H9 (cell line): ENCODE data around the gene FHOD3. TPM values are rescaled to one million over a fixed set of nuclear protein-coding genes. Genes with fewer than 3 reads are reported as not detected.

ENCODE experiments used
- DNase-seq: peaks from one replicate; pipeline ENCODE4 v3.0.0-alpha.2; 2017
- H2AFZ ChIP-seq: one replicate; pipeline ENCODE4 v1.6.1; 2013; ENCODE audit warnings: mild to moderate bottlenecking, low read length, control low read depth, moderate library complexity
- H2AK5ac ChIP-seq: 2 replicates; pipeline ENCODE4 v1.6.1; 2013; ENCODE audit warnings: low read length, control low read depth, mixed read lengths; ENCODE audit not compliant: insufficient read length
- H2BK120ac ChIP-seq: one replicate; pipeline ENCODE4 v1.6.1; 2013; ENCODE audit warnings: low read depth, mild to moderate bottlenecking, low read length, control low read depth, inconsistent platforms; ENCODE audit not compliant: poor library complexity, severe bottlenecking
- H2BK12ac ChIP-seq: 2 replicates; pipeline ENCODE4 v1.6.1; 2013; ENCODE audit warnings: low read length, control low read depth, mixed read lengths, low read depth; ENCODE audit not compliant: insufficient read length
- H2BK15ac ChIP-seq: 2 replicates; pipeline ENCODE4 v1.6.1; 2013; ENCODE audit warnings: low read depth, low read length, control low read depth
- H2BK20ac ChIP-seq: one replicate; pipeline ENCODE4 v1.6.1; 2013; ENCODE audit warnings: low read depth, mild to moderate bottlenecking, low read length, control low read depth, inconsistent platforms; ENCODE audit not compliant: poor library complexity, severe bottlenecking
- H2BK5ac ChIP-seq: 2 replicates; pipeline ENCODE4 v1.6.1; 2013; ENCODE audit warnings: low read length, control low read depth, mixed read lengths; ENCODE audit not compliant: insufficient read length
- H3K14ac ChIP-seq: 2 replicates; pipeline ENCODE4 v1.6.1; 2013; ENCODE audit warnings: low read length, control low read depth; ENCODE audit not compliant: insufficient read depth
- H3K18ac ChIP-seq: 2 replicates; pipeline ENCODE4 v1.6.1; 2013; ENCODE audit warnings: low read depth, mild to moderate bottlenecking, mixed read lengths, low read length, control low read depth; ENCODE audit not compliant: insufficient read length
- H3K23ac ChIP-seq: 2 replicates; pipeline ENCODE4 v1.6.1; 2013; ENCODE audit warnings: low read length, control low read depth, mixed read lengths, low read depth; ENCODE audit not compliant: insufficient read length
- H3K23me2 ChIP-seq: 2 replicates; pipeline ENCODE4 v1.6.1; 2013; ENCODE audit warnings: low read depth, mild to moderate bottlenecking, mixed read lengths, low read length, control low read depth; ENCODE audit not compliant: insufficient read length, poor library complexity, severe bottlenecking
- H3K27ac ChIP-seq: 2 replicates; pipeline ENCODE4 v1.5.1; 2013; ENCODE audit warnings: low read length, control low read depth, mixed read lengths, low read depth; ENCODE audit not compliant: insufficient read length
- H3K27me3 ChIP-seq: 2 replicates; pipeline ENCODE4 v1.6.1; 2013; ENCODE audit warnings: low read length, control low read depth, inconsistent platforms; ENCODE audit not compliant: insufficient read depth
- H3K4ac ChIP-seq: 2 replicates; pipeline ENCODE4 v1.6.1; 2013; ENCODE audit warnings: low read depth, mild to moderate bottlenecking, control low read depth, inconsistent platforms, low read length, moderate library complexity
- H3K4me1 ChIP-seq: 2 replicates; pipeline ENCODE4 v1.6.1; 2013; ENCODE audit warnings: low read length, control low read depth, inconsistent platforms; ENCODE audit not compliant: insufficient read depth
- H3K4me2 ChIP-seq: 2 replicates; pipeline ENCODE4 v1.6.1; 2013; ENCODE audit warnings: low read length, control low read depth, mixed read lengths; ENCODE audit not compliant: insufficient read length, insufficient read depth
- H3K56ac ChIP-seq: 2 replicates; pipeline ENCODE4 v1.6.1; 2013; ENCODE audit warnings: low read depth, mild to moderate bottlenecking, mixed read lengths, low read length, control low read depth; ENCODE audit not compliant: insufficient read length
- H3K79me1 ChIP-seq: 2 replicates; pipeline ENCODE4 v1.6.1; 2013; ENCODE audit warnings: low read depth, mild to moderate bottlenecking, moderate library complexity, low read length, control low read depth, inconsistent platforms; ENCODE audit not compliant: insufficient read depth, poor library complexity, severe bottlenecking
- H3K79me2 ChIP-seq: 2 replicates; pipeline ENCODE4 v1.6.1; 2013; ENCODE audit warnings: low read length, control low read depth, inconsistent platforms; ENCODE audit not compliant: insufficient read depth
- H3K9ac ChIP-seq: 2 replicates; pipeline ENCODE4 v1.6.1; 2013; ENCODE audit warnings: low read length, control low read depth, mixed read lengths; ENCODE audit not compliant: insufficient read length; ENCODE audit errors: extremely low read depth
- H3K9me3 ChIP-seq: one replicate; pipeline ENCODE4 v1.6.1; 2013; ENCODE audit warnings: low read depth, low read length, inconsistent platforms; ENCODE audit not compliant: control insufficient read depth
- H3T11ph ChIP-seq: one replicate; pipeline ENCODE4 v1.6.1; 2013; ENCODE audit warnings: mild to moderate bottlenecking, low read length, control low read depth, inconsistent platforms
- H4K20me1 ChIP-seq: one replicate; pipeline ENCODE4 v1.6.1; 2013; ENCODE audit not compliant: control insufficient read depth, insufficient read length, insufficient read depth
- H4K5ac ChIP-seq: 2 replicates; pipeline ENCODE4 v1.6.1; 2013; ENCODE audit warnings: low read depth, mild to moderate bottlenecking, mixed read lengths, low read length, control low read depth; ENCODE audit not compliant: insufficient read length
- H4K8ac ChIP-seq: replicated peaks from 2 replicates; pipeline ENCODE4 v1.6.1; 2013; ENCODE audit warnings: low read length, control low read depth, mixed read lengths, low read depth; ENCODE audit not compliant: insufficient read length
- H4K91ac ChIP-seq: 2 replicates; pipeline ENCODE4 v1.6.1; 2013; ENCODE audit warnings: low read depth, mild to moderate bottlenecking, moderate library complexity, mixed read lengths, low read length, control low read depth; ENCODE audit not compliant: insufficient read length
- H3K27ac Mint-ChIP-seq, 3 experiments: 2 replicates in 2 of 3; 3 replicates in 1 of 3; pipeline ENCODE4 v1.8.0; 2020 to 2021; ENCODE audit warnings: mixed read lengths in 3 of 3, mild to moderate bottlenecking in 1 of 3, moderate library complexity in 1 of 3
- H3K27me3 Mint-ChIP-seq: 2 replicates; pipeline ENCODE4 v1.8.0; 2021; ENCODE audit warnings: low read depth, mild to moderate bottlenecking, moderate library complexity, mixed read lengths
- H3K36me3 Mint-ChIP-seq, 3 experiments: 2 replicates in 2 of 3; 3 replicates in 1 of 3; pipeline ENCODE4 v1.8.0; 2020 to 2021; ENCODE audit warnings: low read depth in 3 of 3, mixed read lengths in 3 of 3; ENCODE audit not compliant: insufficient read depth in 1 of 3
- H3K4me1 Mint-ChIP-seq, 2 experiments: 2 replicates each; pipeline ENCODE4 v1.8.0; 2020; ENCODE audit warnings: mixed read lengths in 2 of 2
- H3K4me3 Mint-ChIP-seq, 2 experiments: 2 replicates in 1 of 2; 3 replicates in 1 of 2; pipeline ENCODE4 v1.8.0; 2020 to 2021; ENCODE audit warnings: mild to moderate bottlenecking in 2 of 2, mixed read lengths in 2 of 2, moderate library complexity in 1 of 2
- H3K9me3 Mint-ChIP-seq, 2 experiments: 2 replicates in 1 of 2; 3 replicates in 1 of 2; pipeline ENCODE4 v1.8.0; 2020; ENCODE audit warnings: mild to moderate bottlenecking in 2 of 2, mixed read lengths in 2 of 2, moderate library complexity in 1 of 2
- CTCF ChIP-seq: fragments of 200-600 bp; sonication (generic); conservative IDR thresholded peaks from 3 replicates; pipeline ENCODE4 v1.8.0; 2021; ENCODE audit warnings: antibody characterized with exemption, mild to moderate bottlenecking
- WGBS: extraction: QIAGEN DNeasy Blood & Tissue Kit; methylation state at CpG from one replicate; pipeline ENCODE4 v1.1.7; 2013; ENCODE audit warnings: missing lambda C conversion rate, low lambda C conversion rate, mixed read lengths; ENCODE audit not compliant: insufficient read length; ENCODE audit errors: extremely low coverage; 5-methylcytosine and 5-hydroxymethylcytosine counted together
- total RNA-seq: library from RNA; stranded (reverse); gene quantifications from 2 replicates; pipeline ENCODE4 v1.2.1, GENCODE V29; 2021

The FHOD3 gene
- total RNA-seq, 1 experiment from 2014 or later, result 8.0 TPM

GRCh38 chr18:36821681-36822080 is 524.2 kb downstream of the FHOD3 start:
- no peak overlapping the region for H4K8ac ChIP-seq

More at GRCh38 chr18:36821681-36822080, 524.2 kb downstream of the FHOD3 start:
- no peak overlapping the region for H4K91ac ChIP-seq
- H4K20me1 ChIP-seq, result no peaks in the 10 kb centered on the region
- no peaks in the 10 kb centered on the region for H3K23me2 ChIP-seq
- H3K9ac ChIP-seq, result no peak overlapping the region
- H3K79me1 ChIP-seq, result peaks cover 3% of the 10 kb centered on the region
- no peak for DNase-seq
- no peak overlapping the region for H3K4me2 ChIP-seq
- no peak overlapping the region for H3K27ac ChIP-seq
- no peak overlapping the region for H3K4ac ChIP-seq
- H3K27me3 Mint-ChIP-seq, result no peaks in the 10 kb centered on the region
- H2BK5ac ChIP-seq, result no peak overlapping the region
- H2BK20ac ChIP-seq, result no peak overlapping the region
- no peaks in the 10 kb centered on the region for H3K9me3 Mint-ChIP-seq
- no peak overlapping the region for H3K23ac ChIP-seq
- no peak overlapping the region for H3K18ac ChIP-seq
- H2BK15ac ChIP-seq, result no peak overlapping the region
- peaks cover 23 to 42% (median 41%) of the 10 kb centered on the region in 3 experiments for H3K36me3 Mint-ChIP-seq
- H3K4me1 Mint-ChIP-seq, result no peaks in the 10 kb centered on the region
- no peak overlapping the region for H3T11ph ChIP-seq
- H3K4me3 Mint-ChIP-seq, result no peak overlapping the region
- WGBS, result no CpG with 5 or more reads among the region's 4 CpGs
- H3K56ac ChIP-seq, result no peak overlapping the region
- H3K9me3 ChIP-seq, result no peaks in the 10 kb centered on the region
- H4K5ac ChIP-seq, result no peak overlapping the region
- H3K79me2 ChIP-seq, result no peaks in the 10 kb centered on the region
- TF ChIP-seq CTCF, result no peak
- H3K27me3 ChIP-seq, result no peaks in the 10 kb centered on the region; the same call in 1 of the 2 replicates
- no peak overlapping the region for H2AK5ac ChIP-seq
- no peaks in the 10 kb centered on the region for H3K4me1 ChIP-seq
- no peak overlapping the region for H3K14ac ChIP-seq
- H2BK12ac ChIP-seq, result no peak overlapping the region
- no peak overlapping the region for H2AFZ ChIP-seq
- H2BK120ac ChIP-seq, result no peak overlapping the region
- peak overlapping the region in 1 of 3 experiments; percentile 30; a peak in 1 of 7 replicates for H3K27ac Mint-ChIP-seq
